CD4-positive, alpha-beta T cell (primary cell): ENCODE measurements around the gene GABRR3. TPM values are rescaled to one million over a fixed set of nuclear protein-coding genes. Genes with fewer than 3 reads are reported as not detected.

Experiments used
- ATAC-seq: fragments of 200-7000 bp; cut with Tn5 transposase; one replicate; pipeline ENCODE4 v1.10.0; 2022; ENCODE audit warnings: mild to moderate bottlenecking; ENCODE audit not compliant: poor library complexity
- CTCF ChIA-PET: fragments of 350-600 bp; sonication (Branson Sonifier 250); formaldehyde crosslinking; loops from one replicate; lab custom pipeline; 2021; ENCODE audit warnings: antibody characterized with exemption, inconsistent platforms; lab: Charles Lee
- POLR2A ChIA-PET: fragments of 350-600 bp; sonication (Branson Sonifier 250); formaldehyde crosslinking; loops from one replicate; lab custom pipeline; 2021; ENCODE audit warnings: antibody characterized with exemption, inconsistent platforms; lab: Charles Lee
- DNase-seq, 14 experiments: peaks; one replicate each; pipeline ENCODE4 v3.0.0-alpha.2; 2013 to 2020; ENCODE audit warnings: mixed read lengths in 2 of 14
- H3K27ac ChIP-seq, 2 donors: one replicate each; pipeline versions ENCODE4 v1.5.1 to v1.7.0; 2013; ENCODE audit warnings: low read length in 2 of 2, low read depth in 1 of 2, mild to moderate bottlenecking in 1 of 2
- H3K27me3 ChIP-seq, 2 experiments: 1 replicate in 1 of 2; 2 replicates in 1 of 2; pipeline versions ENCODE4 v1.6.1 to v1.7.0; 2013; ENCODE audit warnings: low read length in 2 of 2, control low read depth in 1 of 2, mild to moderate bottlenecking in 1 of 2, moderate library complexity in 1 of 2; ENCODE audit not compliant: insufficient read depth in 2 of 2, control insufficient read depth in 1 of 2
- H3K36me3 ChIP-seq: one replicate; pipeline ENCODE4 v1.6.1; 2013; ENCODE audit warnings: low read length, control low read depth; ENCODE audit not compliant: insufficient read depth
- H3K4me1 ChIP-seq: one replicate; pipeline ENCODE4 v1.6.1; 2013; ENCODE audit warnings: low read length, control low read depth; ENCODE audit not compliant: insufficient read depth
- H3K4me3 ChIP-seq: one replicate; pipeline ENCODE4 v1.5.1; 2013; ENCODE audit warnings: mild to moderate bottlenecking, low read length, moderate library complexity
- H3K9me3 ChIP-seq, 2 experiments: 1 replicate in 1 of 2; 2 replicates in 1 of 2; pipeline versions ENCODE4 v1.6.1 to v1.7.0; 2013; ENCODE audit warnings: low read length in 2 of 2, mild to moderate bottlenecking in 2 of 2, control low read depth in 1 of 2, moderate library complexity in 1 of 2; ENCODE audit not compliant: control insufficient read depth in 1 of 2, insufficient read depth in 1 of 2
- H3K27ac Mint-ChIP-seq: one replicate; pipeline ENCODE4 v1.8.0; 2020; ENCODE audit warnings: mixed read lengths
- H3K27me3 Mint-ChIP-seq: one replicate; pipeline ENCODE4 v1.8.0; 2021; ENCODE audit warnings: mixed read lengths
- H3K36me3 Mint-ChIP-seq: one replicate; pipeline ENCODE4 v1.8.0; 2021; ENCODE audit warnings: low read depth, mixed read lengths
- H3K4me1 Mint-ChIP-seq: one replicate; pipeline ENCODE4 v1.8.0; 2021; ENCODE audit warnings: low read depth, mixed read lengths
- H3K4me3 Mint-ChIP-seq: one replicate; pipeline ENCODE4 v1.8.0; 2020; ENCODE audit warnings: mild to moderate bottlenecking, mixed read lengths
- H3K9me3 Mint-ChIP-seq: one replicate; pipeline ENCODE4 v1.8.0; 2020; ENCODE audit warnings: mixed read lengths
- CTCF ChIP-seq: fragments of 200-600 bp; IDR thresholded peaks from one replicate; pipeline ENCODE4 v1.8.0; 2022; ENCODE audit warnings: antibody characterized with exemption, mild to moderate bottlenecking
- intact Hi-C, 2 experiments: fragments of 100-400 bp; cut with DNase I in 1 of 2; cut with micrococcal nuclease in 1 of 2; formaldehyde crosslinking; loops; one replicate each; pipeline versions ENCODE4 v1.15.1 to v1.9.0; 2023 to 2025; cut with DNase I, micrococcal nuclease
- total RNA-seq, 174 experiments: library from RNA in 2 of 174; stranded (reverse) in 2 of 174; gene quantifications; one replicate each; pipeline ENCODE4 v1.2.3 and lab custom pipeline; 2021 to 2026

GABRR3 gene
- total RNA-seq, 2 experiments from 2014 or later = not detected

DNA sequence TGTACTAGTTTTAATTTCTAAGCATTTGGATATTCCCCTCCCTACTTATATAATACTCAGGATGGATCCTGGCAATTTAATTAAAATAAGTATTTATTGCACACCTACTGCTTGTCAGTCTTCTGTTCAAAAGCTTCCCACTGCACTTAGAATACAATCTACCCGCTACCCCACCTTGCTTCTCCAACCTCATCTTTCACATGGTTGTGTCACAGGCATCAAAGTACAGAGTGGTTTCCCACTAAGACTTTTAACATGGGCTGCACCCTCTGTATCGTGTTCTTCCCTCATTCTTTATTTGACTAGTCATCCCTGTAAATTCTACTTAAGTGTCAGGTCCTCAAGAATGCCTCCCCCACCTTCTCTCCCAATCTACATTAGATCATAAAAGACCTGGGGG, 97.9 kb downstream of the GABRR3 start:
- no peak overlapping the region for H3K27ac Mint-ChIP-seq
- no peak overlapping the region for H3K27ac ChIP-seq
- ChIA-PET POLR2A (no interaction called here), CTCF (no interaction called here)
- no peak overlapping the region for H3K4me3 ChIP-seq
- ATAC-seq = no peak
- intact Hi-C loops = loop anchor here in 1 of 2 experiments (10.0 kb wide), 1 partner anchor 112 kb away; the partner anchor contains the start of gene CRYBG3
- peaks cover 3% of the 10 kb centered on the region for H3K36me3 ChIP-seq
- H3K9me3 ChIP-seq = no peaks in the 10 kb centered on the region
- no peaks in the 10 kb centered on the region for H3K4me1 ChIP-seq
- no peaks in the 10 kb centered on the region for H3K27me3 Mint-ChIP-seq
- H3K4me3 Mint-ChIP-seq = no peak overlapping the region
- TF ChIP-seq CTCF = no peak
- peaks cover 8% of the 10 kb centered on the region for H3K36me3 Mint-ChIP-seq
- H3K9me3 Mint-ChIP-seq = no peaks in the 10 kb centered on the region
- no peaks in the 10 kb centered on the region for H3K27me3 ChIP-seq
- DNase-seq = no peak
- H3K4me1 Mint-ChIP-seq = no peaks in the 10 kb centered on the region

GRCh38 chr3:97935842-97936241, 99.3 kb downstream of the GABRR3 start:
- H3K27ac Mint-ChIP-seq = no peak overlapping the region
- Histone ChIP-seq H3K27ac (no peak overlapping the region), H3K27me3 (no peaks in the 10 kb centered on the region), H3K4me1 (no peaks in the 10 kb centered on the region), H3K9me3 (no peaks in the 10 kb centered on the region), H3K36me3 (no peaks in the 10 kb centered on the region), H3K4me3 (no peak overlapping the region)
- intact Hi-C loops = loop anchor here in 1 of 2 experiments (10.0 kb wide), 1 partner anchor 111 kb away; the partner anchor contains the start of gene CRYBG3
- H3K4me1 Mint-ChIP-seq = no peaks in the 10 kb centered on the region
- TF ChIP-seq CTCF = no peak
- no peak for DNase-seq
- no peaks in the 10 kb centered on the region for H3K9me3 Mint-ChIP-seq
- no peak for ATAC-seq
- CTCF ChIA-PET = no interaction called here
- POLR2A ChIA-PET = no interaction called here
- H3K4me3 Mint-ChIP-seq = no peak overlapping the region
- H3K27me3 Mint-ChIP-seq = no peaks in the 10 kb centered on the region
- peaks cover 8% of the 10 kb centered on the region for H3K36me3 Mint-ChIP-seq

Other genes starting within 250 kb of the GABRR3 start
- 1 to 10 TPM; 2.2 to 2.4 TPM for gene CRYBG3, start 213.3 kb downstream of the GABRR3 start, total RNA-seq
- gene RIOX2, start 62.9 kb downstream of the GABRR3 start, total RNA-seq = 10 to 100 TPM; 13.1 to 13.5 TPM
- gene OR5AC2, start 51.9 kb upstream of the GABRR3 start, total RNA-seq = not detected
- not detected for gene OR5H1, start 95.4 kb upstream of the GABRR3 start, total RNA-seq
- not detected for gene OR5H14, start 112.2 kb upstream of the GABRR3 start, total RNA-seq
- gene OR5H15, start 131.4 kb upstream of the GABRR3 start, total RNA-seq = not detected
- not detected for gene OR5H6, start 228.9 kb upstream of the GABRR3 start, total RNA-seq
- not detected for gene OR5H2, start 247.2 kb upstream of the GABRR3 start, total RNA-seq